Lower lobe of right lung (tissue), 2 donors: ENCODE measurements around the gene OR2T11. TPM values are rescaled to one million over a fixed set of nuclear protein-coding genes. Genes with fewer than 3 reads are reported as not detected.
"Not testable (repeated sequence)": the region's sequence is repeated elsewhere in the genome, so short reads cannot be mapped to it uniquely, and the experiment has no call there.

Source experiments
- ATAC-seq, 2 donors: fragments of 200-7000 bp; cut with Tn5 transposase; one replicate each; pipeline ENCODE4 v1.9.1; 2020 to 2022; ENCODE audit warnings: mild to moderate bottlenecking in 2 of 2, moderate library complexity in 2 of 2
- DNase-seq: peaks from one replicate; pipeline ENCODE4 v3.0.0-alpha.2; 2020
- H3K27ac ChIP-seq: fragments of 200-600 bp; one replicate; pipeline ENCODE4 v1.8.0; 2022
- H3K27me3 ChIP-seq: fragments of 200-600 bp; one replicate; pipeline ENCODE4 v1.8.0; 2022; ENCODE audit warnings: low read depth
- H3K36me3 ChIP-seq: fragments of 200-600 bp; one replicate; pipeline ENCODE4 v1.8.0; 2022; ENCODE audit warnings: mild to moderate bottlenecking
- H3K4me1 ChIP-seq: fragments of 200-600 bp; one replicate; pipeline ENCODE4 v1.8.0; 2022
- H3K4me3 ChIP-seq: fragments of 200-600 bp; one replicate; pipeline ENCODE4 v1.8.0; 2022; ENCODE audit warnings: mild to moderate bottlenecking
- H3K9me3 ChIP-seq: fragments of 200-600 bp; one replicate; pipeline ENCODE4 v1.8.0; 2022
- CTCF ChIP-seq: fragments of 200-600 bp; IDR thresholded peaks from one replicate; pipeline ENCODE4 v1.8.0; 2022; ENCODE audit warnings: antibody characterized with exemption, mild to moderate bottlenecking
- intact Hi-C: fragments of 100-400 bp; cut with DNase I; formaldehyde crosslinking; loops from one replicate; pipeline ENCODE4 v1.11.0; 2022
- total RNA-seq: library from RNA; stranded (reverse); fragmentation: NEBNext Ultra II Directional; extraction: Animal tissue kit (Norgen Biotek cat#: 25700); gene quantifications from one replicate; pipeline ENCODE4 v1.2.1, GENCODE V29; 2021
- donor health status: DM: no; HTN: yes; CAD: no; lungs with severe emphysema.

The OR2T11 gene
- total RNA-seq, 1 donor from 2014 or later = not detected

DNA sequence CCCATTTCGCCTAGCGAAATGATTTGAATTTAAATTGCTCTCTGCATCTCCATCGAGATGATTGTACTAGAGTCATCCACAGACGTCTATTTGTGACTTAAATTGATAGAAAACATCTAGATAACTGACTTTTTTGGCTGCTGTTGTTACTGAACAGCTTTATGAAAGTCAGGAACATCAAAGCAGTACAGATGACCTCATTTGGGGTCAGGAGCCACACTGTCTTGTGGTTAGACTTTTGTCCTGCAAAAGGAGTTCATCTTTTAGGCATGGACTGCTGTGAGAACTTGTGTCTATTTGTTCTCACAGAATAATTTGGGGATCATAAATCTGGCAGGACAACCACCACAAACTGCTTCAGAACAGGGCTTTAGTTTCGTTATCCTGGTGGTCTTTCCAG, 4.8 kb upstream of the OR2T11 start:
- ATAC-seq, intact Hi-C loops, H3K27ac ChIP-seq, H3K4me1 ChIP-seq, H3K4me3 ChIP-seq, H3K27me3 ChIP-seq, H3K36me3 ChIP-seq, DNase-seq, H3K9me3 ChIP-seq: not testable (repeated sequence)

DNA sequence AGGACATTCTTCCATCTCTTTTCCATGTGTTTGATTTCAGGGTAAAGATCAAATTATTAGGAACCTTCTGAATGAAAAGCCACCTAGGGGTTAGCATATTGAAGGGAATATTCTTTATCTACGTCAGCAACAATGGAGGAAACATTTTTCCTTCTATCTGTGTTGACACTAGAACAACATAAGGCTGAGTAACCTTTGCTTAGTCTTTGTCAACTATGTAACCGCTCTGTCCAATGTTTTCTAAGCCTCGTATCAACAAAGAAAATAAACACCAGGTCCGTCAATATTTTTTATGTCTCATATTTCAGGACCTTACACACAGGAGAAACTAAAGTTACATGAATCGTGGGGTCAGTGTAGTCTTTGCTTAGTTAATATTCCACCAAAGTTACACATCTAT, 1.7 kb upstream of the OR2T11 start:
- H3K27me3 ChIP-seq, intact Hi-C loops, H3K27ac ChIP-seq, ATAC-seq, H3K4me1 ChIP-seq, H3K36me3 ChIP-seq, DNase-seq, H3K9me3 ChIP-seq, H3K4me3 ChIP-seq: not testable (repeated sequence)

DNA sequence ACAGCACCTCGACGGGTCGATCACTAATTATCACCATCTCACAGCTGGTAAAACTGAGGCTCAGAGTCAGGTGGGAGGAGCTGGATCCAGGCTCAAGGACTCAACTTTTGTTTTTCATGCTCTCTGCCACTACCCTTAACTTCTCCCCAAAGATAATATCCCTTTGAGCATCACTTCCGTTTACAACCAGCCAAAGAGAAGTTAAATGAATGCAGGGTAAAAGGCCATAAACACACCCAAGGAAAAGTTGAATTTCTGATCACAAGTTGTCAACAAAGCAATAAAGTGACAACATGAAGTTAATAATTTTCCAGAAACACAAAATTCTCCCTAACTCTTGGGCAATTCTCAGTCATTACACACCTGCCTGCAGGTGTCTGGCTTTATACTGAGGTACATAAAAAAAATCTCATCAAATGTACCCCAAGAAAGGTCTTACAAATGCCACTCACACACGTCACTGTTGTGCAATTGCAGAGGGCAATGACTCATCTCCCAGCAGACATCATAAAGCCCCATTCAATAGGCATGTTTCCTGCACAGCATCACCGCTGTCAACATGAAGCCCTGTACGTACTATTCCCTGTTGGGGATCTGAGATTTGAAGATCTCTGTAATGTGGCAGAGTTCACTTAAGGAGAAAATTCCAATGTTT, 3.4 kb downstream of the OR2T11 start:
- ATAC-seq (no peak), DNase-seq (no peak)
- intact Hi-C loops = no loop called here
- TF ChIP-seq CTCF = no peak
- Histone ChIP-seq H3K4me3 (no peak overlapping the region), H3K9me3 (no peaks in the 10 kb centered on the region), H3K4me1 (no peaks in the 10 kb centered on the region), H3K27me3 (no peaks in the 10 kb centered on the region), H3K36me3 (no peaks in the 10 kb centered on the region), H3K27ac (no peak overlapping the region)

DNA sequence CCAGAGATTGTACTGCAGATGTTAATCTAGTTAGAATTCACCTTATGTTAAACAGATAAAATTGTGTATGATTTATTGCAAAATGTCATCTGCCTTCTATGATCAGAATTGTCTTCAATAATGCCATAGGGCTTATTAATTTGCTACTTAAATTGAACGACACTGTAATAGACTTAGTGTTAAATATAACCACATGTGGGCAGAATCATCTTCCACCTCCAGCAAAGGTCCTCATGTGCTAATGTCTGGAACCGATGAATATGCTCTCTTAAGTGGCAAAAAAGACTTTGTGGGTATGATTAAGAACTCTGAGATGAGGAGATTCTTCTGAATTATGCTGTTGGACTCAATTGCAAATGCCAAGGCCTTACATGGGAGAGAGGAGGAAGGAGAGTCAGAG, 4.3 kb downstream of the OR2T11 start:
- no peak overlapping the region for H3K27ac ChIP-seq
- no peak for DNase-seq
- no peak for ATAC-seq
- no peak for TF ChIP-seq CTCF
- H3K36me3 ChIP-seq = no peaks in the 10 kb centered on the region
- H3K4me3 ChIP-seq = no peak overlapping the region
- H3K9me3 ChIP-seq = no peaks in the 10 kb centered on the region
- intact Hi-C loops = no loop called here
- H3K27me3 ChIP-seq = no peaks in the 10 kb centered on the region
- no peaks in the 10 kb centered on the region for H3K4me1 ChIP-seq

- H3K27me3 ChIP-seq = no peaks in the 10 kb centered on the region
- TF ChIP-seq CTCF = no peak
- ATAC-seq (no peak), DNase-seq (no peak)
- H3K27ac ChIP-seq = no peak overlapping the region
- H3K9me3 ChIP-seq = no peaks in the 10 kb centered on the region
- intact Hi-C loops = no loop called here
- H3K36me3 ChIP-seq = no peaks in the 10 kb centered on the region
- no peak overlapping the region for H3K4me3 ChIP-seq
- no peaks in the 10 kb centered on the region for H3K4me1 ChIP-seq
Measured at GRCh38 chr1:248627971-248628844, 6.7 kb downstream of the OR2T11 start.

DNA sequence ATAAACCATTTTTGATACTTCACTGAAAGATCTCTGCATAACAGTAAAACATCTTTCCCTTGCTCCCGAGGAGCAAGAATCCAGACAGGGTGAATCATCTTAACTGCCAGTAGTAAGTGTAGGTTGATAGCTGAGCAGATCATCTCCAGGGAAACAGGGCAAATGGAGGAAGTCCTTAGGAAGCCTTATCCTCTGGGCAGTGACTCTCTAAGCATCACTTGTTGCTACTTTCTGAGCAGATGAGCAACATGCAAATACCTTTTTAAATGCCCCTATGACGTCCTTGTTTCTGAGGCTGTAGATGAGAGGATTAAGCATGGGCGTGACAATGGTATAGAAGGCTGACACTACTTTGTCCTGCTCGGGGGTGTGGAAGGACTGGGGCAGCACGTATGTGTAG, 8.9 kb downstream of the OR2T11 start:
- Histone ChIP-seq H3K4me3 (no peak overlapping the region), H3K4me1 (no peaks in the 10 kb centered on the region), H3K27ac (no peak overlapping the region), H3K27me3 (no peaks in the 10 kb centered on the region), H3K9me3 (no peaks in the 10 kb centered on the region), H3K36me3 (no peaks in the 10 kb centered on the region)
- intact Hi-C loops = no loop called here
- ATAC-seq (no peak), DNase-seq (no peak)
- no peak for TF ChIP-seq CTCF
